Putamen (tissue), 1 donor: ENCODE data around the gene PRF1.

Experiments used
- DNase-seq: peaks from one replicate; pipeline ENCODE4 v3.0.0-alpha.2; 2016; ENCODE audit warnings: low spot score

Gene PRF1

DNA sequence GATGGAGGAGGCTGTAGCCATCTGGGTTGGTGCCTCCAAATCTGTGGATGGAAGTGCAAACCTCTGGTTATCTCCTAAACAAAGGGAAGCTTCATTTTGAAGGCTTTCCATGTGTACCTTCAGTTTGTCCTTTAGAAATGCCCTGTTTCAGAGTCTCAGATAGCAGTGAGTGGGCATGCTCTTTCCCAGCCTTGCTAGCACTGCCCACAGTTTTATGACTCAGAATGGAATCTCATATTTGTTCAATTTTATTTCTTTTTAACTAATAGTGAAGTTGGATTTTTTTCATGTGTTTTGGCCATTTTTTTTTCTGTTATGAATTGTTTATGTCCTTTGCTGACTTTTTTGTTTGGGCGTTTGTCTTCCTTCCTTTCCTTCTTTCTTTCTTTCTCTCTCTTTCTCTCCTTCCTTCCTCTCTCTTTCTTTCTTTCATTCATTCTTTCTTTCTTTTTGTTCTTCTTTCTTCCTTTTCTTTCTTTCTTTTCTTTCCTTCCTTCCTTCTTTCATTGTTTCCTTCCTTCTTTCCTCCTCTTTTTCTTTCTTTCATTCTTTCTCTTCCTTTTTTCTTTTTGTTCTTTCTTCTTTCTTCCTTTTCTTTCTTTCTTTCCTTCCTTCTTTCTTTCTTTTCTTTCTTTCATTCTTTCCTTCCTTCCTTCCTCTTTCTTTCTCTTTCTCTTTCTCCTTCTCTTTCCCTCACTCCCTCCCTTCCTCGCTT is 25.6 kb downstream of the PRF1 start:
- DNase-seq, result no peak

DNA sequence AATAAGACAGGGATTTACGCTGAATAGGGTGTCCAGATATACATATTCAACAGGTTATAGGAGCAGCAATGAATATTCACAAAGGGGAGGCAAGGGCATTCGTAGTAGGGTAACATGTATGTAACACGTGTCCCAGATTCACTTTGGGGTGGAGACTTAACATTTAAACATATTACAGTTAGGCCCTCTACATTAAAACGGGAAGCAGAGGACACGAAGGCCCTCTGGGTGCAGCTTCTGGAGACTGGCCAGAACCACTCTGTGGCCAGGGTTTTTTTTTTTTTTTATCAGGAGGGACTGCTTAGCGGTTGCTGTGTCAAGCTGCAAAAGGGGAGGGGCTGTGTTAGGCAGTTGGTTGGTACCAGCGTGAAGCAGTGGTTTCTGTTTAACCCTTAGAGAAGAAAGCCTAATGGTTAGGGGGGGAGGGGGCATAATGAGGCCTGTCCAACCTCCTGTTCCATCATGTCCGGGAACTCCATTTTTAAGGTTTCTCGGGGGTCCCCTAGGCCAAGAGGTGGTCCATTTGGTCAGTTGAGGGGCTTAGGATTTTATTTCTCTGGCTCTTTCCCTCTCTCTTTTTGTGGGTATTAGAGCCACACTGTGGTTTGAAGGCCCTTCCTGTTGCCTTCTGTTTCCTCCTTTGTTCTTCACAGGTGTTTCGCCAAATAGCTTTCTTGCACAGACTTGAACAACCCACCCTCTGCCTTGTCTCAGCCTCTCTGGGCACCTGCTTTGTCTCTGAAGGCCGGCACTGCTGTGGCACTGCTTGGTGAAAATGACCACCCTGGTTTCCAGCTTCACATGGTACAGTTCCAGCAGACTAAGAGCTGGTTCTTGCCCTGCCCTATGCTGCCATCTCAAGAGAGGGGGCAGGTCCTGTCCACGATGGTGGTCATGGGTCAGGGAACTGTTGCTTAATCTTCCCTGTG is 26.4 kb downstream of the PRF1 start:
- peak; percentile 17 for DNase-seq

DNA sequence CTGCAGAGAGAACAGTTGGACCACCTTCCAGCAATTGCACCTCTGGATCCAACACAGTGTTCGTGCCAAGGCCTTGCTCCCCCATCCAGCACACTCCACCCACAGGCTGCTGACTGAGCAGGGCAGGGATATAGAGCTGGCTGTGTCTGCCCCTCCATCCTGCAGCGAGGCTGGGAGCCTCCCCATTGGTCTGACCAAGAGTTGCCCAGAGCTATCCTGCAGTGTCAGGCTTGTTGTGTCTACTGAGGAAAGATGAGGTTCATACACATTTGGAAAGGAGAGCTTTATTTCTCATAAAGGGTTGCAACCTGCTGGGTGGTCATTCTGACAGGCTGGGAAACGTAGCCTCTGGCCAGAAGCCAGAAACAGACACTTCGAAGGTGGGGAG is 27.1 kb downstream of the PRF1 start:
- no peak for DNase-seq

DNA sequence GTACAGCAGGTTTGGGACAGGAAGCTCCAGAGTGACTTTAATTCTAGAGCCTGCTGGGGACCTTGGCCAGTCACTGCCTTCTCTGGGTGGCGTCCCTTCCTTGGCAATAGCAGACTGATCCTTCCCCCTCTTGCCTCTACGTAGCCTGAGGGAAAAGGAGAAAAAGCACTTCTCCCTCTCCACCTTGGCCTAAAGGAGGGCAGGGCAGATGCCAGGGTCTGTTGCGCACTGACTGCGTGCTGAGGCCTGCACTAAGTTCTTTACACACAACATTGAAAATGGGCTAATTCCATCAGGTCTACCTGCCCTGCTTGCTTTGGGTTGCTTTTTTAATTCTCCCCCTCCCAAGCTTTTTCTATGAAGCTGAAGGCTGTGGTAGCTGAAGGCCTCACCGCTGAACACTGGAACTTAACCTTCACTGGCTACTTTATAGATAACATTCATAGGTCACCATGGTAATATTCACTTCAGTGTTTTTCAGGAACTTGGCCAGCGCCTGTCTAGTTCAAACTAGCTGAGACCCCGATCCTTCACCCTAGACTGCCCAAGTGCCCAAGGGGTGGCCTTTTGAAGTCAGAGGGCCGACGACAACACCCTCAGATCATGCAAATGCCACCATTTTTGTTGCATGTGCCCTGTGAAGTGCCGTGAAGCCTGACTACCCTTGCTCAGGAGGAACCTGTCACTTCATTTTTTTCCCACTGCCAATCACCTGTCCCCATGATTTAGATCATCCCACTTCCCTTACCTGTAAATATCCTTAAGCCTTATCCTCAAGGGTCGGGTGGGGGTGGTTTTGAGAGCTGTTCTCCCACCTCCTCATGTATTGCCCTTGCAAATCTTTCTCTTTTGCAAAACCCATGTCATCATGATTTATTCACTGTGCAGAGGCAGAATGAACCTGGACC is 28.7 kb downstream of the PRF1 start:
- no peak for DNase-seq

DNA sequence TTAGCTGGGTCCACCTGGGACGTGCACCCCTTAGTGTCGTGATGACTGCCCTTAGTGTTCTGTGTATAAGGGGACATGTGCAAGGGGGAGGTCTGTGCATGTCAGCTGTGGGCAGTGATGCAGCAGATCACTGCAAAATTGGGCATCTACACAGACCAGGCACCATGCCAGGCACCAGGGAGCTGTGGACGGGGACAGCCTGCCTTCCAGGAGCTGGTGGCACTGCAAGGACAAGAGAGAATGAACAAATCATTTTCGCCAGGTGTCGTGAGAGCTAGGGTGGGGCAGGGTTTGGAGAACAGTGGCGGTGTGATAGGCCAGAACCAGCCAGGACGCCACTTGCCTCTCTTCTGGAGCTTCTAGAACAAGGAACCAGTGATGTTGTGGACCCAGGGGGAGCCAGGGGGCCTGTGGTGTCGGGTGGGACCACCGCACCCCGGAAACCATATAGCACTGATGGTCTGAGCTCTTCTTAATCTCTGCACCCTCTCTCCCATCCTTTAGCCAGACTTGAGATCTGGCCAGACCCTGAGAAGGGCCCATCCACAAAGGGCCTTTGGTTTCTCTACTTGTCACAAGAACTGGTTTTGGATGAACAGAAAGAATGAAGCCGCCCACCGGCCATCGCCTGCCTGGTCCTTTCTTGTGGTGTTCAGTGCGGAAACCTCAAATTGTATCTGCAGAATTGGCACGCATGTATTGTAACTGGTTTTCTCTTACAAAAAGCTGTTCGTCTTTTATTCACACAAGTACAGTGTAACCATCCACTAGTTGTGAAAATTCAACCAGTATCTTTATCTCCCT is 30.7 kb downstream of the PRF1 start:
- no peak for DNase-seq

DNA sequence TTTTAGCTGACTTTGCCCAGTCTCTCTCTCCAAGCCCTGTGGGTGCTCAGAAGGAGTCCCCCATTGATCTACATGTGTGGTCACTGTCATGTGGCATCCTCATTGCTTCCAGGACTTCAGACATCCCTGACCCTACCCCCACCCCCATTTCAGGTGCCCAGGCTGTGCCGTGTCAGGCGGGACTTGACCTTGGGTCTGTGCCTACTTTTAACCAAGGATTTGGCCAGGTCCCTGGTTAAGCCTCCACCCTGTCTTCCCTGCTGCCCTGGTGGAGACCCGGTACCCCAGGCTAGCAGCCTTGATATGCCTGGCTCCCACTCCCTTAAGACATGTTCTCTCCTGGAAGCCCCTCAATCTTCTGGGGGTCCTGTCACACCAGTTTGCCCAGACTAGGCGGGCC is 31.3 kb downstream of the PRF1 start:
- no peak for DNase-seq

DNA sequence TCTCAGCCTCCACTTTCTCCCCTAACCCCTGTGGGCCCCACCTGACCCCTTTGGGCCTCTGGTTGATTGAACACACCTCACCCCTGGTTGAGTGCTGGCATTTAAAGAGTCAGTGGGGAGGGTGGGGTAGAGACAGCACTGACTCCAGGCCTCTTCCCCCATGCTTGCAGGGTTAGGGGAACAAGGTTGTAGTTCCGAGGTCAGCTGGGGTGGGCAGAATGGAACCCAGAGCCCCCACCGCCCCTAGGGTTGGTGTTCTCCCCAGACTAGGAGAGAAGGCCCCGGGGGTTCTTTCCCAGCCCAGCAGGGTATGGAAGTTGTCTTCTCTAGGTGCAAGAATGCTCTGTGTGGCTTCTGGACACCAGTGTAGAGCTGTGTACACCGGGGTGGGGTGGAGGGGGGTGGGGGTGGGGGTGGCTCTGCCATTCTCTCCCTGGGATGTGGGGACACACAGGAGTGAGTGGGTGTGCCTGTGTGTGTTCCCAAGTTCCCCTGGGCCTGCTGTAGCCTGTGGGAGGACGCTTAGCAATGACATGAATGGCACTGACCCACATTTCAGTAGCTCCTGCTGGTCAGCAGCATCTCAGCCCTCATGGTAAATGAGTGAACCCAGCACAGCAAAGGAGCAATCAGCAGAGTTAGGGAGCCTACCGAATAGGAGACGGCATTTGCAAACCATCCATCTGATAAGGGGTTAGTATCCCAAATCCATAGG is 33.6 kb downstream of the PRF1 start:
- DNase-seq, result no peak

DNA sequence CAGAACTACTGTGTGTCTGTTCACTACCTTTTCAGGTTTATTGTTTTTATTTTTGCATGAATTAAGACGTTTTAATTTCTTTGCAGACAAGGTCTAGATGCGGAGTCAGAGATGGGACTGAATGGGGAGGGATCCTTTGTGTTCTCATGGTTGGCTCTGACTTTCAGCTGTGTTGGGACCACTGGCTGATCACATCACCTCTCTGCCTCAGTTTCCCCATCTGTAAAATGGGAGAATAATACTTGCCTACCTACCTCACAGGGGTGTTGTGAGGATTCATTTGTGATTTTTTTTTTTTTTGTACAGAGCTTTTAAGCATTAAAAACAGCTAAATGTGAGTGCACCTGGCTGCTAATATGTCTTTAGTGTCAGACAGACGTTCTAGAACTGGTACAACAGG is 34.4 kb downstream of the PRF1 start:
- no peak for DNase-seq

DNA sequence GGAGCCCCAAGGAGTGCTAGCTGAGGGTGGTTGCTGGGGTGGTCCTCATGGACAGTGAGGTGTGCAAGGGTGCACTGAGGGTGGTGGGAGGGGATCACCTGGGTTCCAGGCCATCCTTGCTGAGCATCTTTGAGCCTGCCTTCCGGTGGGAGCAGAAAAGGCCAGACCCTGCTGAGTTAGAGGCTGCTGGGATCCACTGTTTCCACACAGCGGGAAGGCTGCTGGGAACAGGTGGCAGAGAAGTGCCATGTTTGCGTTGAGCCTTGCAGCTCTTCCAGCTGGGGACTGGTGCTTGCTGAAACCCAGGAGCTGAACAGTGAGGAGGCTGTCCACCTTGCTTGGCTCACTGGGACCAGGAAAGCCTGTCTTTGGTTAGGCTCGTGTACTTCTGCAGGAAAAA is 34.9 kb downstream of the PRF1 start:
- DNase-seq, result no peak

DNA sequence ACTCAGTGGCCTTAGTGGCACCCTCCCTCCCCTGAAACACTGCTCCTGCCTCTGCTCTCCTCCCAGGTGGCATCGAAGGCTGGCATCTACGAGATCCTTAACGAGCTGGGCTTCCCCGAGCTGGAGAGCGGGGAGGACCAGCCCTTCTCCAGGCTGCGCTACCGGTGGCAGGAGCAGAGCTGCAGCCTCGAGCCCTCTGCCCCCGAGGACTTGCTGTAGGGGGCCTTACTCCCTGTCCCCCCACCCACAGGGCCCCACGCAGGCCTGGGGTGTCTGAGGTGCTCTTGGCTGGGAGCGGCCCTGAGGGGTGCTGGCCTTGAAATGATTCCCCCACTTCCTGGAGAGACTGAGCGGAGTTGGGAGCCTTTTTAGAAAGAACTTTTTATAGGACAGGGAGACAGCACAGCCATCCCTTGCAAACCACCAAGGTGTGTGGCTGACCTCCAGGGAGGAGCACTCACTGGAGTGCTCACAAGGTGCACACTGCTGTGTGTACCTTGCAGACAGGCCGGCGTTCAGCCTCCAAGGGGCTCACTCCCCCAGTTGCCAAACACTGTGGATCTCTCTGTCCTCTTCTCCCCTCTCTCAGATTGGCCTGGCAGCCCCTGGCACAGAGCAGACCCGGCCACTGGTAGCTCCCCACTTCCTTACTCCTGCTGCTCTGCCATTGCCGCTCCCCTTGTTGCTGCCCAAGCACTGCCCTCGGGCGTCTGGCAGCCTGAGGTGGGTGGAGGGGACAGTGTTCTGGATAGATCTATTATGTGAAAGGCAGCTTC is 35.8 kb downstream of the PRF1 start:
- no peak for DNase-seq

DNA sequence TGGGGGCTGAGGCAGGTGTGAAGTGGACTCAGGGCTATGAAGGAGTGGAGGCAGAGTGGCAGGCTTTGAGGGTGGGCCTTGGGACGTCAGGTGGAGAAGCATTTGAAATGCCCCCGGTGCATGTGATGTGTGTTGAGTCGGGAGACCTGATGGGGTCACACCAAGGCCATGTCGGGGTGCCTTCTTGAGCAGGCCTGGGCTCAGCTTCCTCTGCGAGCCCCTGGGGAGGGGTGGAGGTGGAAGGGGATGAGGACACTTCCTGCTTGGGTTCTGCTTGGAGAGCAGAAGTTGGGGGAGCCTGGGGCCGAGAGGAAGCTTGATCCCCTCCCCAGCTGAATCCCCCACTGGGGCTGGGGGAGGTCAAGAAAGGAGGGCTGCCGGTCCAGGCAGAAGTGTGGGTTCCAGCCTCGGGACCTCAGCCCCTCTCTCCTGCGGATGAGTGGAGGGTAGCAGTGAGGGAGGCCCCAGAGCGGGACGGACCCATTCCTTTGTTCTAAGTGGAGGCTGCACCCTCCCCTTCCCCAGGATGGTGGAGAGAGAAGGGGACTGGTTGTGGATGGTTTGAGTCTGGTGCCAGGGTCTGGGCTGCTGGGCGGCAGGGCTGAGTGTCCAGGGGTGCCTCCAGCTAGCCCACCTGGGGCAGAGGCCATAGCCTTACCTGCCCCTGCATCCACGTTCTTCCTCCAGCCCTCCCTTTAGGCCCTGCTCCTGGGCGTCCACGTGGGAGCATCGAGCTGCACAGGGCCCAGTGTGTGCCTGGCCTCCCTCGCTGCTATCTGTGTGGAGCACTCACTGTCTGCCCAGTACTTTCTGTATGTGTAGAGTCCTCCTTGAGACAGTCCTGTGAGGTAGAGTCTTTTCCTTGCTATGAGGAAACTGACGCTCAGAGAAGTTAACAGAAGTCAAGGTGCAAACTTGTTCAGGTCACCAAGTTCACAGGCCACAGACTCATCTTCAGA is 36.7 kb downstream of the PRF1 start:
- DNase-seq, result no peak

DNA sequence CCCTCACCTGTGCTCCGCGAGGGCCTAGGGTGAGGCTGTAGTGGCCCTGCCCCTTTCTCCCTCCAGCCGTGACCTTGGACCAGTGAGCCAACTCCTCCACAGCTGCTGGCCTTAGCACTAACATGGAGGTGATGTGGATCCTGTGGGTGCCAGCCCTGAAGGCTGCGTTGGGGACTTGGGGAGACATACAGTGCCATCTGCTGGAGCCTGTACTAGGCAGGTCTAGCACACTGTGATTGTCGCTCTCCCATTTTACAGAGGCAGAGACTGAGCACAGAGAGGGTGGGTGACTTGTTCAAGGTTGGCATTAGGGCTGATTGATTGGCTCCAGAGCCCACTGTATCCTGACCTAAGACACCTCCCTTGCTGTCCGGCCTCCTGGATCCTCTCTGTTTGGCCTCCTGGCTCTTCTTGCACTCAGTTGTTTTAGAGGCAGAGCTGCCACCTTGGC is 37.6 kb downstream of the PRF1 start:
- no peak for DNase-seq

DNA sequence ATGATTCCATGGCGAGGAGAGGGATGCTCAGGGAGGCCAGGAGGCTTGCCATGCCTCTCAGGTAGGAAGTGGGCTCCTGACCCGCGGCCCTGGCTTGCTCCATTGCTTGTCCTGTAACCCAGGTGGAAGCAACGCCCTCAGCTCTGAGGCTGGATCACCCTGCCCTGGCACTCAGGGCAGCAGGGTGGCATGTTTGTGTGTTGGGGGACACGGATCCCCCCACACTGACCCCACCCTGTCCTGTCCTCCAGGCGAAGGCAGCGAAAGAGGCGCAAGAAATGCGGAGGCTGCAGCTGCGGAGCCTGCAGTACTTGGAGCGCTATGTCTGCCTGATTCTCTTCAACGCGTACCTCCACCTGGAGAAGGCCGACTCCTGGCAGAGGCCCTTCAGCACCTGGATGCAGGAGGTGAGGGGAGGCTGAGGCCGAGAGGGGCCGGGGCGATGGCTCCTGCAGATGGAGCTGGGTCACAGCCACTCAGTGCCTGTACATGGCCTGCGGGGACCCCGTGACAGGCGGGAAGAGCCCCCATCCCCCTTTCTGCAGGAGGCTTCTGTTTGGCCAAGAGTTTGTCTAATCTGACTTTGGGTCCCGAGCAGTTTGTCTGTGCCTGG is 38.3 kb downstream of the PRF1 start:
- no peak for DNase-seq

DNA sequence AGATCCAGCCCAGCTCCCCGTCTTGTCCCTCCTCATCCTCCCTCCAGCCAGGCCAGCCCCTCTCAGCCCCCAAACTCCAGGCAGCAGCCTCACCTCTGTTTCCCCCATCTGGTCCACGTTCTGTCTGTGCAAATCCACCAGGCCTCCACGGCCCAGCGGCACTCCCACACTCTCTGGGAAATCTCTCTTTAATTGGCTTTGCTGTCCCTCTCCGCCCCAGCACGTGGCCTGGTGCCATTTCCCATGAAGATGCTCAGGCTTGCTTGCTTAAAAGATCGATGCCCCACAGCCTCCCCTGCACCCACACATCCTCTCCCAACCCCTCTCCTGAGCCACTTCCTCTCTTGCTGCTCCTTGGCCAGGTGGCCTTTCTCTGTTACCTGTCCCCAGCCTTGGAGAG is 39.3 kb downstream of the PRF1 start:
- no peak for DNase-seq

DNA sequence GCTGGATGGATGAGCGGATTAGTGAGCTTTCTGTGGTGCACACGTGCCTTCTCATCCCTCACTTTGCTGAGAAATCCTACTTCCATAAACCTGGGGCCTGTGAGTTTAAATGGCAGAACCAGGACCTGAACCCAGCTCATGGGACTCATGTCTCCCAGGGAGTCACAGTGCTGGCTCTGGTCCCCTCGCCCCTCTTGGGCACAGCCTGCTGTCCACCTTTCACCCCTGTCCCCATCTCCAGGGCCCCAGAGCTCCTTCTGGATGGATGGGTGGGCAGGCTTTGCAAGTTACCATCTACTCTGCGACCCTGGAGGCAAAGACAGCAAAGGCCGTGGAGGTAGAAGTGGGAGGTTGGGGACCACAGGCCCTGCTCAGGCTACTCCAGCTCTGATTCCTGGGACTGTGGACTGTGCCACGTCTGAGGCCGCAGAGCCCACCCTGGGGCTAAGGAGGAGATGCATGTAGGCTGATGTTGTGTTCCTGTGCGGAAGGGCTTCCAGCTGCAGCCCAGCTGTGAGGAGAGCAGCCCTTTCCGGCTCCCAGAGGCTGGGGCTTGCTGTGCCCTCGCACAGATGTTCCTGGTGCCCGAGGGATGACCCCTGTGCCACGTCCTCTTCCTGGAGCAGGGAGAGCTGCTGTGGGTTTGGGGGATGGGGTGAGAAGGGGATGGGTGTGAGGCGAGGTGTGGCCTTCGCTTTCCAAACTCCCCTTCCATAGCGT is 40.3 kb downstream of the PRF1 start:
- DNase-seq, result no peak

DNA sequence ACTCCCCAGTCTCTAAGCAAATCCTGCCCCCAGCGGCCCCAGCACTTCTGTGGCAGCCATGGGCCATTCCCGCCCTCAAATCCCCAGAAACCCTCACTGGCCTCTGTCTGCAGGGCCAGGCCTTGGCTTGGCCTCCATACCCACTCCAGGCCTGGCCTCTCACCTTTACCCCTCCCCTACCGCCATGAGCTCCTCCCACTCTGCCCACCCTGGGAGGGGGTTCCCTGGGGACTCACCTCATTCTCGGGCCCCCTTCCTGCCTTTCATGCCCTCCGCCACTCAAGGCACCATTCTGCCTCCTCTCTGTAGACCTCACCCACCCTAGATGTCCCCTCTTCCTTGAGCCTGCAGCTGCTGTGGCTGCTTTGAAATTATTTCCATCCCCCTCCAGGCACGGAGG is 41.0 kb downstream of the PRF1 start:
- DNase-seq, result no peak

DNA sequence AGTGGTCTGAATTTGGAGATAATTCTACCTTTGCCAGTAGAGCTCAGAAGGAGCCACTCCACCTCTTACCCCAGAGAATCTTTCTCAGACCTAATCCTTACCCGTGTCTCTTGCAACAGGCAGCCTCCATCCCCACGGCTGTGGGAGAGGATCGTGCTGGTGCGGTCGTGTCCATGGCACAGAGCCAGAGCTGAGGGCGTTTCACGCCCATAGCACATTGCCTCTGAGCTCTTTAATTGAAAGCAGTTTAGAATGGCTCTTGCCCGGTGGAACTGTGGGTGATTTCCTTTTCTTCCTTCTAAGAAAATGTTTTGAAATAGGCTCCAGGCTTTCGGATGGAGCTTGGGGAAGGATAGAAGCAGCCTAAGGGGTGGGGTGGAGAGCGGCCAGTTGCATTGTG is 41.5 kb downstream of the PRF1 start:
- no peak for DNase-seq

DNA sequence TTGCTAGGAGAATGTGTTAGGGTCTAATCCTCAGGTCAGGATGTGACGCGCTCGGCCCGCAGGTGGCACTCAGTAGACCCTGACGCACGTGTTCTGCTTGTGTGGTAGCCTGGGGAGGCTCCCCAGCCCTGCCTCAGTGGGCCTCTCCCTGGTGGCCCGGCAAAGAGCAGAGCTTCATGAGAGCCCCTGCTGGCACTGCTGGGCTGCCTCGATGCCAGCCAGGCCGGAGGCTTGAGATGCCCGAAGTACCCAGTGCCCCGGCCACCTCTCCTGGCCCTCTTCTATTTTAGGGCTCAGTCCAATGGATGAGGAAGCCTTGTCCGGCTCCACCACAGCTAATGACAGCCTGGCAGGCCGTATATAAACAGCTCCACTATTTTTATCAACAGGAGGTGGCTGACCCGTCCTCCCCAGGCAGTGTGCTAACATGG is 42.0 kb downstream of the PRF1 start:
- no peak for DNase-seq
